ENCODE measurements around the gene DNAH17. TPM values are rescaled to one million over a fixed set of nuclear protein-coding genes. Genes with fewer than 3 reads are reported as not detected.

DNAH17 gene
- total RNA-seq, 3 donors from 2014 or later (not counting 1 experiment from before 2014, with no cell fraction given) = 0.16 to 0.25 (median 0.24) TPM

- Histone ChIP-seq H3K4me1 (ENCODE audit: control insufficient read depth, insufficient read depth, low read length) (no peaks in the 10 kb centered on the region), H3K4me3 (ENCODE audit: low read length) (no peak overlapping the region), H3K27me3 (ENCODE audit: control insufficient read depth, insufficient read depth, low read length) (peaks cover 3% of the 10 kb centered on the region), H3K9me3 (ENCODE audit: control insufficient read depth, insufficient read depth, low read length) (no peaks in the 10 kb centered on the region), H3K36me3 (ENCODE audit: control insufficient read depth, insufficient read depth, low read length) (no peaks in the 10 kb centered on the region), H3K27ac (ENCODE audit: low read length) (no peak overlapping the region)
- 92% methylated on average over 10 of the region's 10 CpGs for WGBS (ENCODE audit: insufficient coverage)
- DNase-seq (no peak), ATAC-seq (no peak)
- Mint-ChIP-seq H3K27ac (no peak overlapping the region), H3K4me3 (no peak overlapping the region), H3K27me3 (ENCODE audit: low read depth in 2 of 2) (peaks cover 0 to 7% of the 10 kb centered on the region in 2 donors), H3K9me3 (no peaks in the 10 kb centered on the region), H3K4me1 (no peaks in the 10 kb centered on the region), H3K36me3 (no peaks in the 10 kb centered on the region)
- no peak for TF ChIP-seq CTCF (IDR thresholded peaks at IDR 0.05)
- intact Hi-C loops (cut with micrococcal nuclease) = no loop called here
Observed at GRCh38 chr17:78608122-78608803, 31.1 kb upstream of the DNAH17 start.

GRCh38 chr17:78607038-78607437 lies 29.8 kb upstream of the DNAH17 start:
- H3K36me3 Mint-ChIP-seq = no peaks in the 10 kb centered on the region
- peaks cover 0 to 7% of the 10 kb centered on the region in 2 donors for H3K27me3 Mint-ChIP-seq (ENCODE audit: low read depth in 2 of 2)
- no peak for TF ChIP-seq CTCF (IDR thresholded peaks at IDR 0.05)
- H3K9me3 Mint-ChIP-seq = no peaks in the 10 kb centered on the region
- no peak overlapping the region for H3K27ac Mint-ChIP-seq
- peaks cover 3% of the 10 kb centered on the region for H3K27me3 ChIP-seq (ENCODE audit: control insufficient read depth, insufficient read depth, low read length)
- H3K27ac ChIP-seq (ENCODE audit: low read length) = no peak overlapping the region
- no peaks in the 10 kb centered on the region for H3K9me3 ChIP-seq (ENCODE audit: control insufficient read depth, insufficient read depth, low read length)
- no peak overlapping the region for H3K4me3 Mint-ChIP-seq
- H3K4me1 Mint-ChIP-seq = no peaks in the 10 kb centered on the region
- H3K36me3 ChIP-seq (ENCODE audit: control insufficient read depth, insufficient read depth, low read length) = no peaks in the 10 kb centered on the region
- 84% methylated on average over 6 of the region's 6 CpGs for WGBS (ENCODE audit: insufficient coverage)
- H3K4me3 ChIP-seq (ENCODE audit: low read length) = no peak overlapping the region
- intact Hi-C loops (cut with micrococcal nuclease) = no loop called here
- ATAC-seq (no peak), DNase-seq (no peak)
- no peaks in the 10 kb centered on the region for H3K4me1 ChIP-seq (ENCODE audit: control insufficient read depth, insufficient read depth, low read length)

DNA sequence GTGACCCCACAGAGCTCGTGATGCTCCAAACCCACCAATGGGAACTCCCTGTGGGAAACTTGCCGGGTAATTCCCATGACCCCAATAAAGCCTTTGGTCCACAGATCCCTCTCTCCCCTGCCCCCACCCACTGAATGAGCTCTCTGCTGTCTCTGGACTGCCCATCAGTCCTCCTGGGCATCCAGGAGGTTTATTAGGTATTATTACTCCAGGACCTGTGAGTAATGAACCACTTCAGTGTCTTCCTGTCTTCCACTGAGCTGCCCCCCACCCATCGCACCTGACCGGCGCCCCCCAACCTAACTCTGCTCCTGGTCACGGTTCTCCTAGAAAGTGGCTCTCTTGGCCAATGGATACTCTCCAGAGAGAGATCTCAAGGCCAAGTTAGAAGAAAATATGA lies 28.7 kb upstream of the DNAH17 start:
- Histone ChIP-seq H3K4me1 (ENCODE audit: control insufficient read depth, insufficient read depth, low read length) (no peaks in the 10 kb centered on the region), H3K36me3 (ENCODE audit: control insufficient read depth, insufficient read depth, low read length) (no peaks in the 10 kb centered on the region), H3K27me3 (ENCODE audit: control insufficient read depth, insufficient read depth, low read length) (no peaks in the 10 kb centered on the region), H3K9me3 (ENCODE audit: control insufficient read depth, insufficient read depth, low read length) (no peaks in the 10 kb centered on the region), H3K27ac (ENCODE audit: low read length) (no peak overlapping the region), H3K4me3 (ENCODE audit: low read length) (no peak overlapping the region)
- Mint-ChIP-seq H3K27ac (no peak overlapping the region), H3K27me3 (ENCODE audit: low read depth in 2 of 2) (peaks cover 0 to 2% of the 10 kb centered on the region in 2 donors), H3K4me1 (no peaks in the 10 kb centered on the region), H3K36me3 (no peaks in the 10 kb centered on the region), H3K4me3 (no peak overlapping the region), H3K9me3 (no peaks in the 10 kb centered on the region)
- TF ChIP-seq CTCF (IDR thresholded peaks at IDR 0.05) = no peak
- 91% methylated on average over 6 of the region's 6 CpGs for WGBS (ENCODE audit: insufficient coverage)
- intact Hi-C loops (cut with micrococcal nuclease) = no loop called here
- ATAC-seq (no peak), DNase-seq (no peak)

- Mint-ChIP-seq H3K27me3 (ENCODE audit: low read depth in 2 of 2) (peaks cover 0 to 3% of the 10 kb centered on the region in 2 donors), H3K27ac (no peak overlapping the region), H3K36me3 (no peaks in the 10 kb centered on the region), H3K9me3 (no peaks in the 10 kb centered on the region), H3K4me3 (no peak overlapping the region), H3K4me1 (no peaks in the 10 kb centered on the region)
- Histone ChIP-seq H3K4me3 (ENCODE audit: low read length) (no peak overlapping the region), H3K4me1 (ENCODE audit: control insufficient read depth, insufficient read depth, low read length) (no peaks in the 10 kb centered on the region), H3K27ac (ENCODE audit: low read length) (no peak overlapping the region), H3K27me3 (ENCODE audit: control insufficient read depth, insufficient read depth, low read length) (no peaks in the 10 kb centered on the region), H3K9me3 (ENCODE audit: control insufficient read depth, insufficient read depth, low read length) (no peaks in the 10 kb centered on the region), H3K36me3 (ENCODE audit: control insufficient read depth, insufficient read depth, low read length) (no peaks in the 10 kb centered on the region)
- no peak for TF ChIP-seq CTCF (IDR thresholded peaks at IDR 0.05)
- DNase-seq (no peak), ATAC-seq (no peak)
- intact Hi-C loops (cut with micrococcal nuclease) = no loop called here
- WGBS (ENCODE audit: insufficient coverage) = 87% methylated on average over 2 of the region's 3 CpGs
Observed at GRCh38 chr17:78605429-78605828, 28.2 kb upstream of the DNAH17 start.
